ENCODE measurements around the gene DOCK4.

The DOCK4 gene

DNA sequence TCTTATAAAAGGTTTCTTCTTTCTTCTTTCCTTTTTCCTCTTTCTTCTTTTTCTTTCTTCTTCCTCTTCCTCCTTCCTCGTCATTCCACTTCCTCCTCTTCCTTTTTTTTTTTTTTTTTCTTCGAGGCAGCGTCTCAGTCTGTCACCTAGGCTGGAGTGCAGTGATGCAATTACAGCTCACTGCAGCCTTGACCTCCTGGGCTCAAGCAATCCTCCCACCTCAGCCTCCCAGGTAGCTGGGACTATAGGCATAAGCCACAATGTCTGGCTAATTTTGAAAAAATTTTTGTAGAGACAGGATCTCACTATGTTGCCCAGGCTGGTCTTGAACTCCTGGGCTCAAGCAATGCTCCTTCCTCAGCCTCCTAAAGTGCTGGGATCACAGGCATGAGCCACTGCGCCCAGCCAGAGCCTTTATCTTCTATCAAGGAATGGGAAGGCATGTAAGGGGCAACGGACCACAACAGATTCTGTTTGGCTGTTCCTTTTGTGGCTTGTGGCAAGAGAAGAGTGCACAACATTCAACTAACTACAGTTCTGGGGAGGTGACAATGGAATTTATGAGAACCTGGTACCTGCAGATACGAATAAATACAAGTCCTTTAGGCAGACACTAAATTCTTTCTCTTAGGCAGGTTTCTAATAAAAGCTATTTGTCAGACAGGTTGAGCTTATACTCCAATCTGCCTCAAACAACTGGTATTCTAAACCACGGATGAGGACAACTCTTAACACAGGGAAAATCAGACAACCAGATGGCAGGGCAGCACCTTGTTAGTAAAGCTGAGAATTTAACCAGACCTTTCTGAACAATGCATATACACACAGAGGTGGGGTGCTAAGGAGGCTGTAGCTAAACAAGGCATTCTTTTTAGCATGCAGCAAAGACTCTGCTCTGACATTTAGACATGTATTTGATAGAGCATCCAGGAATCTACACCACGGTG is 100.3 kb downstream of the DOCK4 start:
- no peak for DNase-seq

DNA sequence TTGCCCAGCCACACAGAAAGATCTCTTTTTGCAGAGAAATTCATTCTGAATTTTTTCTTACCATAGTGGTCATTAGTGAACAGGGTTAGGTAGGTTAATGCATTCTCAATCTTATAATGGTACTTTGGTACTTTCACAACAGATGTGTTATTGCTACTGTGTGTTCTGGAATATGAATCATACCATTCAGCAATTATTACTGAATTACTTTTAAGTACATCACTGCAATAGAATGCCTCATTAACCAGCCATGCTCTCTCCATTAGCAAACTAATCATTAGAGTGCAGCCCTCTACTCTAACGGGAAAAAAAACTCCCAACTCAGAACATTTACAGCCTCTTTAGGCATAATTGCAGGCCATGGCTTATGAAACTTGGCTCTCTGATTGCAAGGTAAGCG is 102.1 kb downstream of the DOCK4 start:
- peak; percentile 78 for DNase-seq

DNA sequence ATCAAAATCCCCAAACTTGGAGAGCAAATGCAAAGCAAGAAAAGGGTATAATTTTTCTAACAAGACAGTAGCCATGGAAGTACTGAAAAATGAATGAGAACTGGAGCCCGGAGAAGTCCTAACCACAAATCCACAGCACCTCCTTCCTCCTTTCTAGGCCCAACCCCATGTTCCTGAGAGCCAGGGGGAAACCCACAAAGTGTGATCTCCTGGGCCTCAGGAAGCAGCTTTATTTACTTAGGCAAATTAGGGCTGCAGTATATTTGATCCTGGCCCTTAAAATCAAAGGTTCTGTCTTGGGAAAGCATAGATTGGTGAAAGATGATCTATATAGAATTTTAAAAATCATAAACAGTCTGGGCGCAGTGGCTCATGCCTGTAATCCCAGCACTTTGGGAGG is 103.0 kb downstream of the DOCK4 start:
- DNase-seq, result no peak

DNA sequence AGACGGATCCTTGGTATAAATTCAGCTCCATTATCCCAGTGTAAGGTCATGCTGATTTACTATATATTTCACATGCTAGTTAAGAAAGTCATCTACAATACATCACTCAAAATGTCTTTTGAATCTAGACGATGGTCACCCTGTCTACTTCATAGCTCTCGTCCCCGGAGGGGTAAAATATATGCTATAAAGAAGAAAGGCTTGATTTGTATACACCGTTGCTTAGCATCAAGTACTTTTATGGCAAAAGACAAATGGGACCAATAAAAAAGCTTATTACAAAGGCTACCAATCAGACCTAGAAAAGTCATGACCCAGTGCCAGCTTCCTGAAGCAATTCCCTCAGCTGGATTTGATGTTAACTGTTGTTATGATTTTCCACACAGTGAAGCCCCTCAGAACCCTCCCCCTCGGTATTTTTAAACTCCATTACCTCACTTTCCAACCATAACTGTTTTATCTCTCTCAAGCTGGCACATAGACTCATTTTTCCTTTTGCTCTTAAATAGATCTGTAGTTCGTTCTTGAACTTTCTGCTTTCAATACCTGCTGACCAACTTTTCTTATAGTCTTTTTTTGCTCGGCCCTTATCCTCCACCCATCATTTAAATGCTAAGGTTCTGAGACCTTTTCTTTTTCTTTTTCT is 104.9 kb downstream of the DOCK4 start:
- DNase-seq, result no peak

DNA sequence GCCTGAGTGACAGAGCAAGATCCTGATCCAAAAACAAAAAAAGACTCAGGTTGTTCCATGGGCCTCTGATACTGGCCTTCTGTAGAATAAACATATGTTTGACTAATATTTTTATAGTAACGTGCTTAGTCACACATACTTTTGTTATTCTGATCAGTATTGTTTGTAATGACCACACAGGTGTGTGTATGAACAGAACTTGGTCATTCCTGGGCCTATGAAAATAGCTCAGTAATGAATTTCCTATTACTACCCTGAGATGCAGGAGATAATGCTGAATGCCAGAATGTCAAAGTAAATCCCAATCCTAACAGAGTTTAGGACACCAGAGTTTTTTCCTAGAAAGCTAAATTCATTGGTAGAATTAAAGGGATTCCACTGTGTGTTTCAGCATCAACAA is 108.7 kb downstream of the DOCK4 start:
- DNase-seq, result no peak

DNA sequence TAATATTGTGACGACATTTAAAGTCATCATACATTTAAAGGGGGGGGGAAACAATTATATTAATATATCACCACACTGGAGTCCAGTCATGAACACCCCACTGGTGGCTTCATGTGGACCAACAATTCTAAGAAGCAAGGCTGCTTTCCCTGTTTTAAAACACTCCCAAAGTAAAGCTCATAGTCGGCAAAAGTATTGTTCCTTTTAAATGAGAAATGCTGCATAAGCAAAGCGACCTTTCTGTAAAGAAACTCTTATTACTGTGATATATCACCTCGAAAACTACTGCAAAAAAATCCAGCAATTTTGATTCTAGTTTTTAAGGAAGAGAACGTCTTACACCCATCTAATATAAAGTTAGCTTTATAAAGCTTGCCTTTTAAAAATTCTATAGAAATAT is 112.8 kb downstream of the DOCK4 start:
- no peak for DNase-seq

DNA sequence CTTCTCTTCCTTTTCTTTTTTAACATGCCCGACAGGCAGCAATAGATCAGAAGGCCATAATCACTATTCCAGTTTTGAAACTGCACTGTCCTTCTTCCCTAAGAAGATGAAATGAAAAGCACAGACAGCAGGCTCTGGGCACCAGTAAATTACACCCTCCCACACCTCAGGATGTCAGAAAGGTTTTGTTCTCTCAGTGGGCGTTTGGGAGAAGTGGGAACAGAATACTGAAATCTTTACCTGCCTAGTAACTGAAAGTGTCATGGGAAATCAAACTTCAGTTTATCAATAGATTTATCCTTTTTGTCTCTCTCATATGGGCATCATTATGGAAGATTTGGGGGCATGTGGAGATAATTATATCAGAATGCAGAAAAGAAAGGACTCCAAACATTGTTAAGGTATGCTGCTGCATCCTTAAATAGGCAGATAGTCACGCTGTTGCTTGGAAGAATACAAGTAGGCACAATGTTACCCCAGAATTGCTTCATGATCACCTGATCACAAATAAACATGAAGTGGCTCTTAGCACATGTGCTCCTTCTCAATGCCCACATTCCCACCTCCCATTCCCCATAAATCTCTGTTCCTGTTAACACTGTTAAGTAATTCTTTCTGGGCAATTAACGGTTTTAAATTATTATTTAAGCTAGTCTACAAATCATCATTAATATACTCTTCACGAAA is 113.3 kb downstream of the DOCK4 start:
- DNase-seq, result no peak

DNA sequence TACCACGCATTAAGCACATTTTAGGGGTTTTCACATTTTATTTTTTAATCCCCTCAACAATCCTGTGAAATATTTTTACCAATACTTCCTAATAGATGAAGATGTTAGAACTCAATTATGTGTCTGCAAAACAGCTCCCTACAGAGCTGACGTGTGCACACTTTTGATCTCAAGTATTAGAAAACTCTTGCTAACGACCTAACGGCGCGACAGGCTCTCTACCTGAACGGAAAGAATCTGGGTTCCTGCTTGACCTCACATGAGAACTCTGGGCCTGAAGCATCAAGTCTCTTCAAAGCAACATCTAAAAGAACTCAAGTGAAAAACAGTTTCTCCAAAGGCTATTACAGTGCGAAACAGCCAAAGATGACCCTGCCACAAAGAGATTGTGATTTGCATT is 113.9 kb downstream of the DOCK4 start:
- no peak for DNase-seq

DNA sequence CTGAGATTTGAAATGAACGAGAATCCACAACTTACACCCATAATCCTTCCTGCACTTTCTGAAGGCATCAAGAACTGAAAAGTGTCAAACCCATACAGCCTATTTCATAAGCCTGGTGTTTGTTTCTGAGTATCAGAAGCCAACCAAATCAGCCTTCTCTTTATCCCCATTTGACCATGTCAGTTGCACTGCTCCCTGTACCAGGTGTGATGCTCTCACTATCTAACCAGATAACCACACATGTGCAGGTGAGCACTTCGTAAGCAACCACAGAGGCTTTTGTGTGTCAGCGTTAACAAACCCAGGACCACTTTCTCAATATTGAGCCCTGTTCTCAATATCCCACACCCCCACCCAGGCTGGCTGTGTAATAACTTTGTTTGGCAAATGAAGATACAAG is 114.4 kb downstream of the DOCK4 start:
- DNase-seq, result no peak

DNA sequence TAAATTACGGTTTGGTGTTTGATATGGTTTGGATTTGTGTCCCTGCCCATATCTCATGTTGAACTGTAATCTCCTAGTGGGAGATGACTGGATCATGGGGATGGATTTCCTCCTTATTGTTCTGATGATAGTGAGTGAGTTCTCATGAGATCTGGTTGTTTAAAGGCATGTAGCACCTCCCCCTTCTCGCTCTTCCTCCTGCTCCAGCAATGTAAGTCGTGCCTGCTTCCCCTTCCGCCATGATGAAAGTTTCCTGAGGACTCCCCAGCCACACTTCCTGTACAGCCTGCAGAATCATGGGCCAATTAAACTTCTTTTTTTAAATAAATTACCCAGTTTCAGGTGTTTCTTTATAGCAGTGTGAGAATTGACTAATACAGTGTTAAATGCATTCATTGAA is 116.6 kb downstream of the DOCK4 start:
- no peak for DNase-seq

DNA sequence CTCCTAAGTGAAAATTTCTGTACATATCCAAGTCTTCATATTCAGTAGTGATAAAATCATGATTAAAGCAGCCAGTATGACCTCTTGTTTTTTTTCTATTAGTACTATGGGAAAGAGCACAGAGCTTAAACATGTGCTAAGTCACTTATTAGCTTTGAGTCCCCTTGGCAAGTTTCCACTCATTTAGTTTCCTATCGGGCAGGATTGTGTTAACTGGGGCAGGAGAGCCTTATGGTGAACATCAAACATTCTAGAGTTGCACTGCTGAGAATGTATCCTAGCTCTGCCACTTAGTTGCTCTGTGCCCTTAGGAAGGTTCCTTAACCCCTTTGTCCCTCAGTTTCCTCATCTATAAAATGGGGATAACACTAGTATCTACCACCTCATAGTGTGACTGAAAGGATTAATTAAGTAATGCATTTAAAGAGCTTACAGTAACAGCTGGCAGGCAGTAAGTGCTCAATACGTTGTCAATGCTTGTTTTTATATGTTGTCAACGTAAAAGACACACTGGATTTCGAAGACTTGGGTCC is 117.6 kb downstream of the DOCK4 start:
- DNase-seq, result no peak

DNA sequence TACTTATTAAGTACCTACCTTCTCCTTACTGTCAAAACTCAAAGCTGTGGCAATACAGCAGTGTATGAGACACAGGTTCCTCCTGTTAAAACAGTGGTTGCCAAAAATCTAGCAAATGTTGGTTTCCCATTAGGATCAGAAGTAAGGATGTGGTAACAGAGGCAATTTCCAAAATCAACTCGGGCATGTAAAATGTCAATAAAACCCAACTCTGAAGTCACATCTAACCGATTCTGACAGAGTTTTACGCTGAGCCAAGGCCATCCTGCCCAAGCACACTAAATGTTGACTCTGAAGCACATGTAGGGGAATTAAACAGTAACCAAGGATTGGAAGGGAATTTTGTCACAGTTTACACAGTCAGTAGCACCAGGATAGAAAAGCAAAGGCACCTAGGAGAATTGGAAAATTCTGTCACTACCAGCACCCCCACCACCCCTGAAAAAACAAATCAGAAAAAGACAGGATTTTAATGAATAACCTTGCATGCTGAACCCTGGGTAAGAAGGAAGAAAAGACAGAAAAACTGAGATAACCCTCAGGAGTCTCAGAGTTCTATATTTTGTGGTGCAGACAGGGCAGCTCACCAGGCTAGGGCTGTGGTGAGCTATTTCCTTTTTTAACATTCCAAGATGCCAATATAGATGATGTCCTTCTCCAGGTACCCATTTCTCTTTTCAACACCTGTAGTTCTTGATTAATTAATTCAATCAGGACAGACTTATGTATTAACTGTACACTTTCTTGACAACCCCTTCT is 119.5 kb downstream of the DOCK4 start:
- DNase-seq, result no peak

DNA sequence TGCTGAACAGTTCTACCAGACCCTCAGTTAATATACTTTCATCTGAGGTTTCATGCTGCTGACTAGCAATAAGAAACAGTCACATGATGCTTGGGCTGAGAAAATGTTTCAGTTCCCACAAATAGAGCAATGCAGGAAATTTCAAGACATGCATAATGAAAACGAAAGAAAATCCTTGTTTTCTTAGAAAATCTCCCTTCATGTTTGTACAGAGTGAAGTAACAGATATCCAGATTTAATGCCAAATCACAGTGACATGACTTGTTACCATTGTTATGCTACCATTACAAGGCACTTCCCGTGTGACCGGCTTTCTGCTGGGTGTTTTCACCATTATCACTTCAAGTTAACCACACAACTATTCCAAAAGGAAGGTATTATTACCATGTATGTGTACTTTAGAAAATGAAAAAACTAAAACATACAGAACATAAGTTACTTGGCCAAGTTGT is 121.7 kb downstream of the DOCK4 start:
- no peak for DNase-seq

DNA sequence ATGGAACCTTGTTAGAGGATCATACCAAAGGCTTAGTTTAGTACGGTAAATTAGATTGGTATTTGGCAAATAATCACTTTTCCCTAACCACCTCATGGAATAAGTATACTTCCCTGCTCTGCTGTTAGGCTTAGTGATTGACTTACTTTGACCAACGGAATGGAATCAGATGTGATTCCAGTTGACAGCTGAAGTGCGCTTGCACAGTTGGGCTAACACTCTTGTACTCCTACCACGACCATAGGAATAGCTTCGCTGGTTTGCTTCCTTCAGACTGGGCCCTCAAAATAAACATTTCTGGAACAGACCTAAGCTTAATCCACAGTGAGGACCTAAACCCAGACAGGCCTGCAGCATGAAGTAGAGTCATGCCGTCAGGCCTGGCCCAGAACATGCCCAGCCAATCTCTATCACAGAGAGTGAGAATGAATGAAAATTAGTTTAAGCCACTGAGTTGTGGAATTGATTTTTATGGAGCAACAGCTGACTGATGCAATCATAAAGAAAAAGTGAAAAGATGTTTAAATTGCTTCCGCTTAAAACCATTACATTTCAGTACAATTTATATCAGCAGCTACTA is 122.3 kb downstream of the DOCK4 start:
- no peak for DNase-seq

DNA sequence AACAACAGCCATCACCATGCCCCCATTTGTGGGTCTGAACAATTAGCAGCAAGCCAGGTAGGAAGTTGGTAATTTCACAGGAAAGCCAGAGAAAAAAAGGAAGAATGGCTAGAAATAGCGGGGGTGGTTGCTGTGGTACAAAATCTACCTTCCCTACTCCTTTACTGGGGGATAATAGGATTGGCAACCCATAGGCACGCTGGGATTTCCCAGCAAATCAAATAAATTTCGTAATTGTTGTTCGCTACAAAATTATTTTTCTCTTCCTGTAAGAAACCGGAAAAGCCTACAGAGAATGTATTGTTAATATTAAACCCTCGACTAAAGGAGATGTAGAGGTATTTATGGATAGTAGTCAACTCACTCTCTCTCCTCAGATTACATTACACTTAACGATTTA is 123.9 kb downstream of the DOCK4 start:
- no peak for DNase-seq

DNA sequence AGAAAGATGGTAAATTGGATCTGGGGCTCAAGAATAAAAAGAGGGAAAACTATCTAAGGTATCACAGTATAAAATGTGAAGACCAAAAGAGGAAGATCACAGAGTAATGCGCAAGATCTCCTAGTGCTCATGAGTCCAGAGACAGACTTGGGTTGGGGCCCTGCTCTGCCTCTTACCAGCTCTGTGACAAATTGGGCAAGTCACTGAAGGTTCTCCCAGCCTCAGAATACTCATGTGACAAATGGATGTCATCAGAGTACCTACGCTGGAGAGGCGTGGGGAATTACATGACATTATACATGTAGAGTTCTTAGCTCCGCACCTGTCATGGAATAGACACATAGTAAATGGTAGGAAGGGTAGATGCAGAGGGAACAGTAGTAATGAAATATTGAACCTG is 124.4 kb downstream of the DOCK4 start:
- no peak for DNase-seq

DNA sequence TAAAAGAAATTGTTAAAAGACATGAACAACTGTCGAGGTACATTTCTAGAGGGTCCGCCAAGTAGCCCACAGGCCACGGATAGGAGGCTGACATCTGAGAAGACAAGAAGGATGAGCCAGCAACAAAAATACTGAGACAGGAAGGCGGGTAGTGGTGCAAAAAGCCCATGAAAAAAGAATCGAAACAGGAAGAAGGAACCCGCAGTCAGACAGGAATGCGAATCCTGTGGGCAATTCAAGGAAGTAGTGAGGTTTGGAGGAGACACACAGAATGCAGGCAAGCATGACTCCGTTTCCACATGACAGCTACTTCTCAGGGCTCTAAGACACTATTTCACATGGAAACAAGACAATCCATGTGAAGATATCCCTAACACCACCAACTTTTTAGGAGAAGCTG is 125.2 kb downstream of the DOCK4 start:
- no peak for DNase-seq

DNA sequence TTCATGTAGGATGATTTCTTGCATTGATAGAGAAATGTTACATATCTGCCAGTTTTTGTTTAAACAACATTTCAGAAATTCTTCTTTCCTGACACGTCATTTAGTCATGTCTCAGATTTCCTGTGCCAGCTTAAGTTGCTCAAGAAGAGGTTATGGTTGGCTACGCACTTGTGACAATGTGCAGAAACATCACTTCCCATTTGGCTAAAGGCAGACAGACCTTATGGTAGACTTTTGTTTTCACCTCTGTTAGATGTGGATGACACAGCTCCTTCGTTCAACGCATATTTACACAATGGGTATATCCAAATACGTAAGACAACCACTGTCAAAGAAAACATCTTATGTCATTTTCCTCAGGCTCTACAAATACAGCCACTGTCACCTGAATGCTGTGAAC is 125.8 kb downstream of the DOCK4 start:
- no peak for DNase-seq

DNA sequence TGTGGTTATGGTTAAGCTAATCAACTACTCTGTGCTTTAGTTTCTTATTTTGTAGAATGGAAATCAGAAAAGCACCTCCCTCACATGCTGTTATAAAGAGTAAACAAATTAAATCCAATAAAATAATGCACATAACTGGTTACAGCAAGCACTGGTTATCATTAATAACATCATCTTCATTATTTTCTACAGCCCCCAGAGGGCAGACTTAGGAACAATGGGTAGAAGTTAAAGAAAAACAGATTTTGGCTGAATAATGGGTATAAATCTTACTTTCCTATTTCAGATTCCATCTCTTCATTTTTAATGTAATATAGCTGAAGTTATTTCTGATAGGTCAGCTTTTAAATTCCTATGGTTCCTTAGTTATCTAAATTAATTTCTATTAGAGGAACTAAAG is 126.5 kb downstream of the DOCK4 start:
- no peak for DNase-seq

DNA sequence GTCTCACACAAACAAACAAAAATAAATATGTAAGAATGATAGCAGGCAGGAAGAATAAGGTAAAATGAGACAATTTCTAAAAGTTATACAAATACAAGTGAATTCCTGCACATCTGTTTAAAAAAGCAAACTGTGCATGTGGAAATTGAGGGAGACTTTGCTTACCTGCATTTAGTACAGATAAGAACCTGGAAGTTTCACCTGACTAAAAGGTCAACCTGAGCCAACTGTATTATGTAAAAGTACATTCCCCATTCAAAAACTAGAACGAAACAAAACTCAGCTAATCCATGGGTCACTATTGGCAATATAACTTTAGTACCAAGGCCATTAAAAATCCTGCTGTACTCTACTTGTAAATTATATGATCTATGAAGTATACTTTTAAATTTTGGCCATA is 127.1 kb downstream of the DOCK4 start:
- DNase-seq, result no peak

DNA sequence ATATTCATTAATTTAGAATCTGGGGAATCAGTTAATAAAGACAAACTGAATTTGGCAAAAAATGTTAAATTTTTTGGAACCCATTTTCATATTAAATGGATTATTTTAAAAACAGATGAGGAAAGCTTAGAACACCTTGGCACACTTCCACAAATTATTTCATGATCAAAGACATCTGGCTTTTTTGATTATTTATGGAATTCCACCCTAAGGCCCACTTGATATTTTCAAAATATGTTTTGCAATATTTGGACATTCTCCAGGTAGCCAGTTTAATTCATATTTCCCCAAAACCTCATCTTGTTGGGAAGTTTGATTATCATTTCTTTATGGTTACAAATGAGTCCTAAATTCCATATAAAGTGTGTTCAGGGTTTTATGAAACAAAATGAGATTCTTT is 129.9 kb downstream of the DOCK4 start:
- no peak for DNase-seq

DNA sequence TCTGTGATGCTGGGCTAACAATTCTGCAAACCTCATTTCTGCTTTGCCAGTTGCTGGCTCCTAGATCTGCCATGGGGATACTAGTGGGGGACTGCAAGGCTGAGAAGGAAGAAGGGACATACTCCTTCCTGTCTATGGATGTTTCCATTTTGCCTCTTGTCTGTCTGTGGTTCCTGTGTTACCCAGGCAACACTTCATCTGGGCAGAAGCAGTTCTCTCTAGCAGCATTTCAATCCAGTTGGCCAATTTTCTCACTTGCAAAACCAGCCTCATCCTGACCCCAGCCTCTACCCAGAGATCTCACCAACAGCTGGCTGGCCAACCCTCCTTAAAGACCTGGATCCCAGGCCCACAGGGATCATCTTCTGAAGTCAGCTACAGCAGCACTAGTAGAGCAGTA is 131.7 kb downstream of the DOCK4 start:
- no peak for DNase-seq

All from NCI-H1092 treated with DMSO at 0.1 percent for 48 hours (cell line).